Activated naive CD4-positive, alpha-beta T cell treated with anti-CD3 and anti-CD28 coated beads, Interleukin-2, amount 50 U/mL, for 72 hours (primary cell): Measurements from ENCODE around the gene KIAA1755. TPM values are rescaled to one million over a fixed set of nuclear protein-coding genes. Genes with fewer than 3 reads are reported as not detected.

Experiments used
- ATAC-seq, 2 donors: fragments of 150-1000 bp; cut with Tn5 transposase; 2 replicates each; pipeline ENCODE4 v1.10.0; 2021; ENCODE audit warnings: mild to moderate bottlenecking in 2 of 2, moderate library complexity in 2 of 2
- DNase-seq, 2 donors: peaks; one replicate each; pipeline ENCODE4 v3.0.0; 2021 to 2022; ENCODE audit warnings: low spot score in 2 of 2
- H3K27ac Mint-ChIP-seq, 2 donors: one replicate each; pipeline ENCODE4 v1.8.0; 2022; ENCODE audit warnings: mild to moderate bottlenecking in 2 of 2, mixed read lengths in 2 of 2
- H3K36me3 Mint-ChIP-seq, 2 donors: one replicate each; pipeline ENCODE4 v1.8.0; 2022; ENCODE audit warnings: mixed read lengths in 2 of 2
- H3K9me3 Mint-ChIP-seq, 2 donors: one replicate each; pipeline ENCODE4 v1.8.0; 2022; ENCODE audit warnings: mixed read lengths in 2 of 2
- total RNA-seq, 2 donors: library from RNA; stranded (reverse); gene quantifications; one replicate each; pipeline ENCODE4 v1.2.3, GENCODE V29; 2022

KIAA1755 gene
- total RNA-seq, 2 donors from 2014 or later = not detected

DNA sequence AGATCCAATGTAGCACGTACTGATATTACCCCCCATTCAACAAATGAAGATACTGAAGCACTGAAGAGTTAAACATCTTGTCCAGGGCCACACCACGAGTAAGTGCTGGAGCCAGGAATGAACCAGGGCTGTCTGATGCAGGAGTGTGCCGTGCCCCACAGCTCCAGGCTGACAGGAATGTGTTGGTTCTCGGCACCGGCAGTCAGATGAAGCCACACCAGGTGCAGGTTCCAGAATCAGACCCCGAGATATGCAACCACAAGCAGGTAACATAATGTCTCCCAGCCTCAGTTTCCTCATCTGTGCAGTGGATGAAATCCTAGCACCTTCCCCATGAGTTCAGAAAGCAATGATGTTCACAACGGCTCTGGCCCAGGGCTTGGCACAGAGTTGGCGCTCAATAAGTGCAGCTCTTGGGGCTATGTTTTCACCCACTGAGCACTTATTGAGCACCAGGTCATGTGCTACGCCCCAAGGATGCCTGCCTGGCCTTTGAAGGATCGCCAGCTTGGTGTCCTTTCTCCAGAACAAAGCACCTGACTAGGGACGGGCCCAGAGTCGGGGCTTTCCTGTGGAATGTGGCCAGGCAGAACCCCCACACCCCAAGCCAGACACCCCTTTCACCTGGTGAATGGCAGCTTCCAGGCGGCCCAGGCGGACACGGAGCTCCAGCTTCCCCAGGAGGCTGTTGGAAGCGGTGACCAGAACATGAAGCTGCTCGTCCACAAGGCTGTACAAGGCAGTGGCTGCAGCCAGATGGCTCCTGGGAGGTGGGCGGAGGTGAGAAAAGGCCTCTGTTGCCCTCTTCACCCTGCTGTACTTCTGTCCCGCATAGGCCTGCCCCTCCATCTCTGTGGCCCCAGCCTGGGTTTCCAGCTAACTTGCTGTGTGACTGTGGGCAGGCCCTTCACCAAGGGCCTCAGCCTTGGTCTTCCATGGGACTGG lies 41.3 kb downstream of the KIAA1755 start:
- H3K27ac Mint-ChIP-seq = no peak overlapping the region
- H3K36me3 Mint-ChIP-seq = no peaks in the 10 kb centered on the region
- ATAC-seq (no peak), DNase-seq (peak in 1 of 2 donors; percentile 34)
- H3K9me3 Mint-ChIP-seq = no peaks in the 10 kb centered on the region

DNA sequence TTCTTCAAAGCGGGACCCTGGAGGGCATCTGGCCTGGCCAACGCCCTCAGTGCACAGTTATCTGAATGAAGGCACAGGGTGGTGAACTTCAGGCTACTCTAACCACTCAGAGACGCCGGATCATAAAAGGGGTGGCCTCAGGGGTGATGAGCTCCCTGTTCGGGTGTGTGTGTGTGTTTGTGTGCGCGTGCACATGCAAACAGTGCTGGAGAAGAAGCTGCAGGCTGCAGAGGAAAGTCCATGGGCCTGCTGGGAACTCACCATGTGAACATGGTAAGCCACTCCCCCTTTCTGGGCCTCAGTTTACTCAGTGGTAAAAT lies 42.0 kb downstream of the KIAA1755 start:
- H3K36me3 Mint-ChIP-seq = no peaks in the 10 kb centered on the region
- no peak overlapping the region for H3K27ac Mint-ChIP-seq
- DNase-seq = peak in 1 of 2 donors; percentile 9
- ATAC-seq = no peak
- H3K9me3 Mint-ChIP-seq = no peaks in the 10 kb centered on the region

DNA sequence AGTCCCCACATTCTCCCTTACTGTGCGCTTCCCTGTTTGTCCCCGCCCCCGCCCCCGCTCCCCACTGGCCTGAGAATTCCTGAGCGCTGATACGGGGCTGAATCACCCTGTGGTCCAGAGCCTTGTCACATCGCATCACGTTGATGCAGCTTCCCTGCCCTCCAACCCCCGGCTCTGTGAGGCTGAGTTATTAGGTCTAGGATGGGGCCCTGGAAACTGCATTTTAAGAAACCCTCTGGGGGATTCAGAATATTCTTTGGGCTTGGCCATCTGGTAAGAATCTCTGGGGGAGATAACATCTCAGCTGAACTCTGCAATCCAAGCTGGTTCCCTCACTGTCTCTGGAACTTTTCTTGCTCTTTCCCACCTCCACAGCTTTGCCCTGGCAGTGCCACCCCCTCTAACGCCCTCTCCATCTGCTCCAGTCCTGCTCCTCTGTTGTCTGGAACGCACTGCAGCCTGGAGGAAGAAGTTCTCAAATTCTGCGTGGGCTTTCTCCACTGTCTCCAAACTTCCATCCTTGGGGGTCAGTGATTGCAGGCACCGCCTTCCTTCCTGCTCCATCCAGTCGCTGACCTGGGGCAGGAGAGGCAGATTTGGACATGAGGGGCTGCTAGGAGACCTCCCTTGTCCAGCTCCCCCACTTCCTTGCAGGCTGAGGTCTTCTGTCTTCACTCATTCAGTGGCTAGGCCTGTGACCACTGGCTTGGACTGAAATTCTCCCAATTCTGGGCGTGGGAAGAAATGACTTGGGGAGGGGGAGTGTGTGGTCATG lies 42.6 kb downstream of the KIAA1755 start:
- no peak overlapping the region for H3K27ac Mint-ChIP-seq
- no peaks in the 10 kb centered on the region for H3K9me3 Mint-ChIP-seq
- no peak for DNase-seq
- no peaks in the 10 kb centered on the region for H3K36me3 Mint-ChIP-seq
- no peak for ATAC-seq

DNA sequence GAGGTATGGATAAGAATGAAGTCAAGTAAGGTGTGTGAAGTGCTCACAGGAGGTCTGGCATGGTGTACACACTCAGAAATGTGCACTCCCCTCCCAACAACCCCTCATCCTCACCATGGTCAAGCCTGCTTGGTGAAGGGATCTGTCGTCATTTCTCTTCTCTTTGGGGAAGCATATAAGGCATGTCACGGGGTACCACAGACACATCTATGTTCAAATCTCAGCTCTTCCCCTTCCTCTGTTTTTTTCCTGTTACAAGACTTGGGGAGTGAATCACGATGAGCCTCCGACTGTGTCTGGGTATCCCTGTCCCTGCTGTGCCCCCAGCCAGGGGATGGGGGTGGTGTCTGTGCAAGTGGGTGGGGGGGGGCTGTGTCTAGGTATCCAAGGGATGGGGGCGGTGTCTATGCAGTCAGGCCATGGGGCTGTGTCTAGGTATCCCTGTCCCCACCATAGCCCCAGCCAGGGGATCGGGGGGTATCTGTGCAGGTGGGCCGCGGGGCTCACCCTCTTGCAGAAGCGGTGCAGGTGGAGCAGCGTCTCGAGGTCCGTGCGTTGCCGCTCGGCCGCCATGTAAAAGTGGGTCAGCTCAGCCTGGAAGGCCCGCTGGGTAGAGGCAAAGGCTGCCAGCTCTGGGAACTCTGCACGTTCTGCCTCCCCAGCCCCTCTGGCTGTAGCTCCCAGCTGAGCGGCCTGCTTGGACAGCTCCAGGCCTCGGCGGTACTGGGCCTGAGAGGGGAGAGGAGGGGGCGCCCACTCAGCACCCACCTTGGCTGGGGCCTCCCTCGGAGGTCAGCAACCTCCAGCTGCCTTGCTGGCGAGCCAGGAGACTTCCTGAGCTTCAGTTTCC lies 43.6 kb downstream of the KIAA1755 start:
- ATAC-seq = no peak
- Mint-ChIP-seq H3K27ac (no peak overlapping the region), H3K9me3 (no peaks in the 10 kb centered on the region)

DNA sequence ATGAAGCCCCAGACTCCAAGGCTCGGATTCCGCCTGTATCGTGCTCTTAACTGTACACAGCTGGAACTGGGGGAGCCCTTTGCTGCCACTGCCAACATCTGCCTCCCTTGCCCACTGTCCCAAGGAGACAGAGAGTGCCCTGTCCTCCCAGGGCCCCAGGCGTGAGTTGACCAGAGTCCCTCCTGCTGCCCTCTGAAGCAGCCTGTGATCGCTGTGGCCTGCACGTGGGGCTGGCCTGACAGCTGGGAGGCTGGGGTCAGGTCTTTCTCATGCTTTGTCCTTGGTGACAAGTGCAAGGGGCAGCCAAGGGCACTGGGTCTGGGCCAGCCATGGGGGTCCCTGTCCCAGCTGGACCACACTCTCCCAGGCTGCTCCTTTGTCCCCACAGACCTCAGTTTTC lies 44.3 kb downstream of the KIAA1755 start:
- no peak overlapping the region for H3K27ac Mint-ChIP-seq
- H3K9me3 Mint-ChIP-seq = no peaks in the 10 kb centered on the region
- no peaks in the 10 kb centered on the region for H3K36me3 Mint-ChIP-seq
- ATAC-seq = no peak
- DNase-seq = no peak

More for the DNA sequence above, 43.6 kb downstream of the KIAA1755 start:
- no peak for DNase-seq
- no peaks in the 10 kb centered on the region for H3K36me3 Mint-ChIP-seq

DNA sequence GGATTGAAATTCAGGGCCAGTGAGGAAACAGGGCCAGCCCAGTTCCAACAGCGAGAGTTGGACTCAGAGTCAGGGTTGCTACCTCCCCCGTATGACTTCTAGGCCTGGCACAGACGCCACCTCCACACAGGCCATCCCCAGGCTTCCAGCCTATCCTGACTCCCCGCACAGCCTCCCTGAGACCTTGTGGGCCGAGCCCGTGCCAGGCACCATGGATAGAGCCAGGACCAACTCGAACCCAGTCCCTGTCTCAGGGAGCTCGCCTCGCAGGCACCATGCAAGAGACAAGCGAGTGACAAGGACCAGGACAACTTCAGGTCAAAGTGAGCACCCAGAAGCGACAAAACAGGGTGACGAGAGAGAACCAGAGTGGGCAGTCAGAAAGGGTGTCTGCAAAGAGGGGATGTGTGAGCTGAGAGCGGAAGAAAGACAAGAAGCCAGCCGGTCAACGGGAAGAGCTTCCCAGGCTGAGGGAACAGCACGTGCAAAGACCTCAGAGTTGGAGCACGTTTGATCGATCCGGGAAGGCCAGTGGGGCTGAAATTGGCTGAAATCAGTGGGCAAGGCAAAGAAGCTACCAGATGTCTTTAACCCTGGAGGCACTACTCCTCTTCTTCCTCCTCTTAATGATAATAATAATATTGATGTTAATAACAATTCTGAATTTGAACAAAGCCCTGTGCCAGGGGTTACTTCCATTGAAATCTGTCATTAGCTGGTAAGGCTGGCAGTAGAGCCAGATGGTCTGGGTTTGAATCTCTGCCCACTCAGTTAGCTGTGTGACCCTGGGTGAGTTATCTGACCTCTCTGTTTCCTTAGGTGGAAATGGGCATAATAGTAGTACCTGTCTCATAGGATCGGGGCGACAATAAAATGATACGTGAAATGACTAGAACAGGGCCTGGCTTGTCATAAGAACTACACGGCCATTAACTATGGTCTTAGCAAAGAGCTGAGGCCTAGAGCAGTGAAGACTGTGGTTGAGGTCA lies 45.0 kb downstream of the KIAA1755 start:
- DNase-seq (no peak), ATAC-seq (no peak)
- H3K27ac Mint-ChIP-seq = no peak overlapping the region
- no peaks in the 10 kb centered on the region for H3K36me3 Mint-ChIP-seq
- H3K9me3 Mint-ChIP-seq = no peaks in the 10 kb centered on the region

- ATAC-seq (no peak), DNase-seq (no peak)
- Mint-ChIP-seq H3K9me3 (no peaks in the 10 kb centered on the region), H3K27ac (no peak overlapping the region), H3K36me3 (no peaks in the 10 kb centered on the region)
Observed at GRCh38 chr20:38214256-38215193, 46.0 kb downstream of the KIAA1755 start.

- DNase-seq (no peak), ATAC-seq (no peak)
- no peaks in the 10 kb centered on the region for H3K36me3 Mint-ChIP-seq
- H3K27ac Mint-ChIP-seq = no peak overlapping the region
- no peaks in the 10 kb centered on the region for H3K9me3 Mint-ChIP-seq
Observed at GRCh38 chr20:38213607-38213940, 47.0 kb downstream of the KIAA1755 start.

- DNase-seq (no peak), ATAC-seq (no peak)
- Mint-ChIP-seq H3K27ac (no peak overlapping the region), H3K36me3 (no peaks in the 10 kb centered on the region), H3K9me3 (no peaks in the 10 kb centered on the region)
Observed at GRCh38 chr20:38212806-38213606, 47.5 kb downstream of the KIAA1755 start.

DNA sequence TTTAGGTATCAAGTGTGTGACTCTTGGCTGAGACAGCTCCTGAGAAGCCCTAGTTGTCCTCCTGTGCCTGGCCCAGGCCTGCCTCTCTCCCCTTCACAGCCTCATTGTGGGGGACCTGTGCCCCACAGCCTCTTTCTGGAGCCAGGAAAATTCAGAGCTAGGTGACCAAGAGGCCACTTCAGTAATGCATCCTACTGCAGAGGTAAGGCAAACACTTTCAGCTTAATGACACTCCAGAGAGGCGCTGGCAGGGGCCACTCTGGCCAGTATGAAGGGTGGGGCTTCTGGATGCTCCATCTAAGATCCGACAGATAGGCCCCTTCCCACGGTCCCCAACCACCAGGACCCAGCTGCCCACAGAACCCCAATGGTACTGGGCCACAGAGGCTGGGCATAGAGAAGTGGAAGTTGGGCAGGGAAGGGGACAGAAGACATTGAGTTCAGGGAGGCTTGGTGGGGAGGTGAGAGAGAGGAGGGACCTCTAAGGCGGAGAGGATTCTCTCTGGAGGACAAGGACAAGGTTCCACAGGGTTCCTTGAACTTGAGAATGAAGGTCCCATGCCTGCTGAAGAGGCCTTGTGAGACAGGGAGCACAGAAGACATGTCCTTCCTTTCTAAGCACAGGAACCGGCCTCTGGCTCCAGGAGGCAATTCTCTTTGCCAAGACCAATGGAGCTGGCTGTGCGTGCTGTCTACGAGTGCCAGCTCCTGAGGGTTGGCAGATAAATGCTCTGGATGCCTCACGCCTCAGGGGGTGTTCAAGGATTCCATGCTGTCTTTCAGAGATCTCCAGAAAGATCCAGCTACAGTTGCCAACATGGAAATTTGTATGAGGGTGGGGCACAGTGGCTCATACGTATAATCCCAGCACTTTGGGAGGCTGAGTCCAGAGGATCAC lies 49.1 kb downstream of the KIAA1755 start:
- DNase-seq (peak in 1 of 2 donors; percentile 20), ATAC-seq (no peak)
- H3K9me3 Mint-ChIP-seq = no peaks in the 10 kb centered on the region
- peak overlapping the region in 1 of 2 donors; percentile 36 for H3K27ac Mint-ChIP-seq
- no peaks in the 10 kb centered on the region for H3K36me3 Mint-ChIP-seq

GRCh38 chr20:38210741-38211140 lies 49.8 kb downstream of the KIAA1755 start:
- peak in 1 of 2 donors; percentile 30 for DNase-seq
- no peak for ATAC-seq
- Mint-ChIP-seq H3K27ac (no peak overlapping the region), H3K9me3 (no peaks in the 10 kb centered on the region), H3K36me3 (no peaks in the 10 kb centered on the region)

- Mint-ChIP-seq H3K27ac (no peak overlapping the region), H3K9me3 (no peaks in the 10 kb centered on the region), H3K36me3 (no peaks in the 10 kb centered on the region)
- ATAC-seq (no peak), DNase-seq (peak in 1 of 2 donors; percentile 50)
Observed at GRCh38 chr20:38209736-38210405, 50.7 kb downstream of the KIAA1755 start.

DNA sequence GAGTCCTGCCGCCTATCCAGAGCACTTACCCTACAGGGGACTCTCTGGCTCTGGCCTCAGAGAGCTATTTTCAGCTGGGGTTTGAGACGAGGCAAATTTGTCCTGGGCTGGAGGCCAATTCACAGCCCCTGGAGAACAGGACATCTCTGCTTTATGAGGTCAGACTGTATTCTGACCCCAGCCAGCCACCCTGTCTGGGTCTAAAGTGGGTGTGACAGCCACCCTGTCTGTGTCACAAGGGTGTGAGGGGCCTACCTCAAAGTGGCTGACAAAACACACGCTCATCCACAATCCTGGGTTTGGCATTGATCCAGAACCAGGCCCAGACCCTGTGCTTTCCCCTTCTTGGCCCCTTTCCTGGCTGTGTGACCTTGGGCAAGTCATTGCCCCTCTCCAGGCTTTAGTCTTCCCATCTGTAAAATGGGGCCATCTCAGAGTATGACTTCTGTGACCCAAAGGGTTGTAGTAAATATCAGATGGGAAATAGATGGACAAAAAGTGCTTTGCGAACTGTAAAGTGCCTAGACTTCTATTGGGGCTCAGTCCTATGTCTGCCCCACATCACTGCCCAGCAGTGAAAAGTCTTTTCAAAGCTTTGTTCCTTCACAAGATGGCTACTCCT lies 51.4 kb downstream of the KIAA1755 start:
- Mint-ChIP-seq H3K36me3 (no peaks in the 10 kb centered on the region), H3K9me3 (no peaks in the 10 kb centered on the region), H3K27ac (no peak overlapping the region)
- ATAC-seq = no peak
- DNase-seq = no peak
